ENCODE data around the gene GMDS. TPM values are rescaled to one million over a fixed set of nuclear protein-coding genes. Genes with fewer than 3 reads are reported as not detected.

GMDS gene
- total and polyA plus RNA-seq, 2 of the 8 experiments (the other 6 are each of a cell fraction or from before 2014, with no cell fraction given): 16.8 to 50.0 TPM

GRCh38 chr6:1608222-1609040 is 637.0 kb downstream of the GMDS start:
- ChIA-PET POLR2A (ENCODE audit: partially characterized antibody) (interaction anchor here (1.0 to 3.1 kb wide), 4 partner anchors 9 to 745 kb away, joined by 4 to 18 read pairs (median 8); no protein-coding TSS in a partner anchor), CTCF (ENCODE audit: partially characterized antibody) (interaction anchor here (1.0 to 4.5 kb wide), 7 partner anchors 8 to 745 kb away, joined by 3 to 37 read pairs (median 4); no protein-coding TSS in a partner anchor)
- Histone ChIP-seq H4K20me1 (replicated peaks in 1 of 2; ENCODE audit: control insufficient read depth in 1 of 2, insufficient read depth in 2 of 2, low read length in 2 of 2) (peaks cover 9 to 17% of the 10 kb centered on the region in 2 experiments), H3K9me3 (ENCODE audit: insufficient read depth in 2 of 2, low read depth in 1 of 2, low read length in 1 of 2) (no peaks in the 10 kb centered on the region; a peak in 1 of 4 replicates), H3K14ac (ENCODE audit: insufficient read length) (no peak overlapping the region), H3K79me1 (ENCODE audit: low read depth, low read length) (no peaks in the 10 kb centered on the region), H3K27me3 (replicated peaks in 1 of 4; ENCODE audit: control insufficient read depth in 3 of 4, extremely low read depth in 1 of 4, insufficient read depth in 3 of 4, low read length in 3 of 4) (peaks cover 76 to 100% (median 90%) of the 10 kb centered on the region in 4 experiments), H2AFZ (ENCODE audit: low read length) (no peak overlapping the region), H2BK12ac (ENCODE audit: low read depth, low read length) (peak overlapping the region; percentile 91), H3K23ac (ENCODE audit: insufficient read length) (no peak overlapping the region), H3K56ac (replicated peaks; ENCODE audit: insufficient read length, low read depth, low read length) (no peak overlapping the region), H3K4me3 (ENCODE audit: extremely low read depth in 1 of 4, insufficient read depth in 2 of 4, low read depth in 3 of 4, low read length in 4 of 4) (peak overlapping the region in 2 of 4 experiments; percentile 2 to 60; a peak in 4 of 8 replicates), H2BK20ac (ENCODE audit: low read length) (peak overlapping the region; percentile 55; the same call in 1 of the 2 replicates), H2AK5ac (ENCODE audit: low read depth, low read length) (no peak overlapping the region), H2BK5ac (ENCODE audit: low read depth, low read length) (no peak overlapping the region), H3K27ac (ENCODE audit: low read depth, low read length) (no peak overlapping the region), H3K18ac (ENCODE audit: extremely low read depth, low read length) (0 out of 2 replicates have a peak overlapping the region, but pooled peaks have one; percentile 88), H3K4me2 (ENCODE audit: insufficient read depth in 1 of 2, low read depth in 2 of 2, low read length in 2 of 2) (peak overlapping the region; percentile 81 to 93), H3K4ac (replicated peaks; ENCODE audit: insufficient read length, low read depth, low read length) (no peak overlapping the region), H3K4me1 (replicated peaks in 1 of 4; ENCODE audit: control insufficient read depth in 3 of 4, insufficient read depth in 4 of 4, low read length in 3 of 4) (peaks cover 14 to 51% (median 23%) of the 10 kb centered on the region in 4 experiments), H4K5ac (ENCODE audit: insufficient read length, low read depth, low read length) (no peak overlapping the region), H4K91ac (replicated peaks; ENCODE audit: insufficient read length, low read length) (no peak overlapping the region), H2BK120ac (replicated peaks; ENCODE audit: low read depth, low read length) (no peak overlapping the region), H3K23me2 (ENCODE audit: low read depth, low read length) (peaks cover 24% of the 10 kb centered on the region; the same call in 1 of the 2 replicates), H4K8ac (ENCODE audit: extremely low read depth, insufficient read depth, low read length) (peak overlapping the region; percentile 45; the same call in 1 of the 2 replicates), H2BK15ac (ENCODE audit: low read length) (no peak overlapping the region; the same call in 1 of the 2 replicates), H3K9ac (replicated peaks in 1 of 4; ENCODE audit: extremely low read depth in 1 of 4, low read depth in 3 of 4, low read length in 3 of 4) (no peak overlapping the region; a peak in 1 of 7 replicates), H3K36me3 (ENCODE audit: control insufficient read depth in 2 of 4, insufficient read depth in 4 of 4, low read length in 3 of 4) (peaks cover 0 to 21% (median 0%) of the 10 kb centered on the region in 4 experiments; a peak in 1 of 8 replicates), H3K79me2 (ENCODE audit: control insufficient read depth in 1 of 2, insufficient read depth in 2 of 2, low read length in 2 of 2) (no peaks in the 10 kb centered on the region)
- no peak for DNase-seq (ENCODE audit: low read depth in 1 of 2, low spot score in 2 of 2)
- no peak for FAIRE-seq
- WGBS, 2 experiments (ENCODE audit: extremely low coverage in 1 of 2, insufficient coverage in 1 of 2, insufficient read length in 1 of 2, insufficient replicate concordance in 2 of 2, low coverage in 1 of 2, low lambda C conversion rate in 2 of 2, missing lambda C conversion rate in 1 of 2): 6% methylated on average over 55 of the region's 59 CpGs; no CpG with 5 or more reads in 1 of the 2 experiments
